ENCODE data around the gene TTC21A. TPM values are rescaled to one million over a fixed set of nuclear protein-coding genes. Genes with fewer than 3 reads are reported as not detected.

Gene TTC21A
- total and polyA plus RNA-seq, 2 of the 13 experiments (the other 11 are each of a cell fraction or from before 2014, with no cell fraction given) = 0.31 to 1.5 TPM

DNA sequence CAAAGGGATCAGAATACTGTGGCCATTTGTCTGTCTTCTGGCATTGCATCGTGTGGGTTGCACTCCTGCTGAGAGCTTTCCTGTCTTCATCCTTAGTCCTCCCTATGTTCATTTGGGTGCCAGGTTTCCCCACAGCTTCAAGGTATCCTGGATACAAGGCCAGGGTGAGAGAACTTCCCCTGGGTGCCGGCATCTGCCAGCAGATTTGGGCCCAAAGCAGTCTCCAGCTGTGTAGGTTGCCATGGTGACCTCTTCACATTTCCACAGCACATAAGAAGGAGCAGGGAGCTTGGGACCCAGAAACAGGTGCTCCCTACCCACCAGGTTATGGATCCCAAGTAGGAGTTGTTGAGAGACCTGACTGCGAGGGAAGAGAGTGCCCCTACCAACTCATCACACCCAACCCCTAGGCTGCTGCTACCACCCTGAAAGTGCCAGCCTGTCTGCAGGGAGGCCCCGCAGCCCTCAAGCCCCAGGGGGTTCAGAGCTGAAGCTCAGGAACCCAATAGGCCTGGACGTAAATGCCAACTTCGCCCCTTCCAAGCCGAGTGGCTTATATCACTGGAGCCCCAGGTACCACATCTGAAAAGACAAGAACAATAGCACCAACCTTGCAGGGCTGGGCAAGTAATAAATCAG lies 19.9 kb downstream of the TTC21A start (continued):
- TF ChIP-seq, protein P1, sequence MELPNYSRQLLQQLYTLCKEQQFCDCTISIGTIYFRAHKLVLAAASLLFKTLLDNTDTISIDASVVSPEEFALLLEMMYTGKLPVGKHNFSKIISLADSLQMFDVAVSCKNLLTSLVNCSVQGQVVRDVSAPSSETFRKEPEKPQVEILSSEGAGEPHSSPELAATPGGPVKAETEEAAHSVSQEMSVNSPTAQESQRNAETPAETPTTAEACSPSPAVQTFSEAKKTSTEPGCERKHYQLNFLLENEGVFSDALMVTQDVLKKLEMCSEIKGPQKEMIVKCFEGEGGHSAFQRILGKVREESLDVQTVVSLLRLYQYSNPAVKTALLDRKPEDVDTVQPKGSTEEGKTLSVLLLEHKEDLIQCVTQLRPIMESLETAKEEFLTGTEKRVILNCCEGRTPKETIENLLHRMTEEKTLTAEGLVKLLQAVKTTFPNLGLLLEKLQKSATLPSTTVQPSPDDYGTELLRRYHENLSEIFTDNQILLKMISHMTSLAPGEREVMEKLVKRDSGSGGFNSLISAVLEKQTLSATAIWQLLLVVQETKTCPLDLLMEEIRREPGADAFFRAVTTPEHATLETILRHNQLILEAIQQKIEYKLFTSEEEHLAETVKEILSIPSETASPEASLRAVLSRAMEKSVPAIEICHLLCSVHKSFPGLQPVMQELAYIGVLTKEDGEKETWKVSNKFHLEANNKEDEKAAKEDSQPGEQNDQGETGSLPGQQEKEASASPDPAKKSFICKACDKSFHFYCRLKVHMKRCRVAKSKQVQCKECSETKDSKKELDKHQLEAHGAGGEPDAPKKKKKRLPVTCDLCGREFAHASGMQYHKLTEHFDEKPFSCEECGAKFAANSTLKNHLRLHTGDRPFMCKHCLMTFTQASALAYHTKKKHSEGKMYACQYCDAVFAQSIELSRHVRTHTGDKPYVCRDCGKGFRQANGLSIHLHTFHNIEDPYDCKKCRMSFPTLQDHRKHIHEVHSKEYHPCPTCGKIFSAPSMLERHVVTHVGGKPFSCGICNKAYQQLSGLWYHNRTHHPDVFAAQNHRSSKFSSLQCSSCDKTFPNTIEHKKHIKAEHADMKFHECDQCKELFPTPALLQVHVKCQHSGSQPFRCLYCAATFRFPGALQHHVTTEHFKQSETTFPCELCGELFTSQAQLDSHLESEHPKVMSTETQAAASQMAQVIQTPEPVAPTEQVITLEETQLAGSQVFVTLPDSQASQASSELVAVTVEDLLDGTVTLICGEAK (IDR thresholded peaks at IDR 0.05) = no peak
- TF ChIP-seq, protein P1 (CRISPR knock-in tag; IDR thresholded peaks at IDR 0.05) = no peak
- TF ChIP-seq EP300 (IDR thresholded peaks at IDR 0.05; ENCODE audit: low read depth in 2 of 2, low read length in 2 of 2) (no peak), EP300 (CRISPR knock-in tag; IDR thresholded peaks at IDR 0.05; ENCODE audit: borderline replicate concordance) (no peak), TOPORS (CRISPR knock-in tag; IDR thresholded peaks at IDR 0.05) (no peak), ZNF563 (CRISPR knock-in tag; IDR thresholded peaks at IDR 0.05) (no peak), ZNF251 (CRISPR knock-in tag; IDR thresholded peaks at IDR 0.05) (no peak), ZNF816 (CRISPR knock-in tag; IDR thresholded peaks at IDR 0.05; ENCODE audit: borderline replicate concordance) (no peak), ZNF577 (CRISPR knock-in tag; IDR thresholded peaks at IDR 0.05; ENCODE audit: borderline replicate concordance, low read depth) (no peak), PHF21A (CRISPR knock-in tag; IDR thresholded peaks at IDR 0.05) (no peak), ZMYM3 (CRISPR knock-in tag; IDR thresholded peaks at IDR 0.05) (no peak), ZFP36 (IDR thresholded peaks at IDR 0.05; ENCODE audit: borderline replicate concordance, low read depth, low read length, partially characterized antibody) (no peak)
- TF ChIP-seq, protein P2, sequence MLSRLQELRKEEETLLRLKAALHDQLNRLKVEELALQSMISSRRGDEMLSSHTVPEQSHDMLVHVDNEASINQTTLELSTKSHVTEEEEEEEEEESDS (CRISPR knock-in tag; IDR thresholded peaks at IDR 0.05; ENCODE audit: borderline replicate concordance) = no peak
- TF ChIP-seq, protein P3, sequence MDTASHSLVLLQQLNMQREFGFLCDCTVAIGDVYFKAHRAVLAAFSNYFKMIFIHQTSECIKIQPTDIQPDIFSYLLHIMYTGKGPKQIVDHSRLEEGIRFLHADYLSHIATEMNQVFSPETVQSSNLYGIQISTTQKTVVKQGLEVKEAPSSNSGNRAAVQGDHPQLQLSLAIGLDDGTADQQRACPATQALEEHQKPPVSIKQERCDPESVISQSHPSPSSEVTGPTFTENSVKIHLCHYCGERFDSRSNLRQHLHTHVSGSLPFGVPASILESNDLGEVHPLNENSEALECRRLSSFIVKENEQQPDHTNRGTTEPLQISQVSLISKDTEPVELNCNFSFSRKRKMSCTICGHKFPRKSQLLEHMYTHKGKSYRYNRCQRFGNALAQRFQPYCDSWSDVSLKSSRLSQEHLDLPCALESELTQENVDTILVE (CRISPR knock-in tag; IDR thresholded peaks at IDR 0.05) = no peak
- TF ChIP-seq, protein P4, sequence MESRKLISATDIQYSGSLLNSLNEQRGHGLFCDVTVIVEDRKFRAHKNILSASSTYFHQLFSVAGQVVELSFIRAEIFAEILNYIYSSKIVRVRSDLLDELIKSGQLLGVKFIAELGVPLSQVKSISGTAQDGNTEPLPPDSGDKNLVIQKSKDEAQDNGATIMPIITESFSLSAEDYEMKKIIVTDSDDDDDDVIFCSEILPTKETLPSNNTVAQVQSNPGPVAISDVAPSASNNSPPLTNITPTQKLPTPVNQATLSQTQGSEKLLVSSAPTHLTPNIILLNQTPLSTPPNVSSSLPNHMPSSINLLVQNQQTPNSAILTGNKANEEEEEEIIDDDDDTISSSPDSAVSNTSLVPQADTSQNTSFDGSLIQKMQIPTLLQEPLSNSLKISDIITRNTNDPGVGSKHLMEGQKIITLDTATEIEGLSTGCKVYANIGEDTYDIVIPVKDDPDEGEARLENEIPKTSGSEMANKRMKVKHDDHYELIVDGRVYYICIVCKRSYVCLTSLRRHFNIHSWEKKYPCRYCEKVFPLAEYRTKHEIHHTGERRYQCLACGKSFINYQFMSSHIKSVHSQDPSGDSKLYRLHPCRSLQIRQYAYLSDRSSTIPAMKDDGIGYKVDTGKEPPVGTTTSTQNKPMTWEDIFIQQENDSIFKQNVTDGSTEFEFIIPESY (CRISPR knock-in tag; IDR thresholded peaks at IDR 0.05) = no peak
- TF ChIP-seq, protein P5, sequence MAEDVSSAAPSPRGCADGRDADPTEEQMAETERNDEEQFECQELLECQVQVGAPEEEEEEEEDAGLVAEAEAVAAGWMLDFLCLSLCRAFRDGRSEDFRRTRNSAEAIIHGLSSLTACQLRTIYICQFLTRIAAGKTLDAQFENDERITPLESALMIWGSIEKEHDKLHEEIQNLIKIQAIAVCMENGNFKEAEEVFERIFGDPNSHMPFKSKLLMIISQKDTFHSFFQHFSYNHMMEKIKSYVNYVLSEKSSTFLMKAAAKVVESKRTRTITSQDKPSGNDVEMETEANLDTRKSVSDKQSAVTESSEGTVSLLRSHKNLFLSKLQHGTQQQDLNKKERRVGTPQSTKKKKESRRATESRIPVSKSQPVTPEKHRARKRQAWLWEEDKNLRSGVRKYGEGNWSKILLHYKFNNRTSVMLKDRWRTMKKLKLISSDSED (CRISPR knock-in tag; IDR thresholded peaks at IDR 0.05) = no peak

Data from HepG2 (cell line).